ENCODE results near the gene RAPGEF6.
"Not testable (repeated sequence)": the region's sequence is repeated elsewhere in the genome, so short reads cannot be mapped to it uniquely, and the experiment has no call there.

RAPGEF6 gene

GRCh38 chr5:131610198-131611063 lies 24.6 kb downstream of the RAPGEF6 start:
- DNase-seq (ENCODE audit: low read depth in 1 of 2, low spot score in 1 of 2) = no peak

GRCh38 chr5:131609774-131610173 lies 25.3 kb downstream of the RAPGEF6 start:
- no peak for DNase-seq (ENCODE audit: low read depth in 1 of 2, low spot score in 1 of 2)

GRCh38 chr5:131608597-131608996 lies 26.4 kb downstream of the RAPGEF6 start:
- DNase-seq (ENCODE audit: low read depth in 1 of 2, low spot score in 1 of 2) = no peak

- DNase-seq (ENCODE audit: low read depth in 1 of 2, low spot score in 1 of 2) = no peak
Measured at GRCh38 chr5:131607903-131608540, 27.0 kb downstream of the RAPGEF6 start.

- no peak for DNase-seq (ENCODE audit: low read depth in 1 of 2, low spot score in 1 of 2)
Measured at GRCh38 chr5:131607418-131607817, 27.6 kb downstream of the RAPGEF6 start.

- no peak for DNase-seq (ENCODE audit: low read depth in 1 of 2, low spot score in 1 of 2)
Measured at GRCh38 chr5:131605086-131605485, 29.9 kb downstream of the RAPGEF6 start.

GRCh38 chr5:131595088-131596033 lies 39.7 kb downstream of the RAPGEF6 start:
- DNase-seq (ENCODE audit: low read depth in 1 of 2, low spot score in 1 of 2) = peak in 1 of 2 donors; percentile 21

- no peak for DNase-seq (ENCODE audit: low read depth in 1 of 2, low spot score in 1 of 2)
Measured at GRCh38 chr5:131593921-131594320, 41.1 kb downstream of the RAPGEF6 start.

- not testable (repeated sequence) for DNase-seq (ENCODE audit: low read depth in 1 of 2, low spot score in 1 of 2)
Measured at GRCh38 chr5:131593436-131593835, 41.6 kb downstream of the RAPGEF6 start.

GRCh38 chr5:131589510-131590348 lies 45.3 kb downstream of the RAPGEF6 start:
- DNase-seq (ENCODE audit: low read depth in 1 of 2, low spot score in 1 of 2) = peak; percentile 7 to 14

- DNase-seq (ENCODE audit: low read depth in 1 of 2, low spot score in 1 of 2) = no peak
Measured at GRCh38 chr5:131587541-131587940, 47.5 kb downstream of the RAPGEF6 start.

GRCh38 chr5:131581702-131582101 lies 53.3 kb downstream of the RAPGEF6 start:
- DNase-seq (ENCODE audit: low read depth in 1 of 2, low spot score in 1 of 2) = no peak

- DNase-seq (ENCODE audit: low read depth in 1 of 2, low spot score in 1 of 2) = no peak
Measured at GRCh38 chr5:131579917-131580671, 54.9 kb downstream of the RAPGEF6 start.

- DNase-seq (ENCODE audit: low read depth in 1 of 2, low spot score in 1 of 2) = no peak
Measured at GRCh38 chr5:131575660-131576227, 59.3 kb downstream of the RAPGEF6 start.

- no peak for DNase-seq (ENCODE audit: low read depth in 1 of 2, low spot score in 1 of 2)
Measured at GRCh38 chr5:131571669-131572168, 63.3 kb downstream of the RAPGEF6 start.

- no peak for DNase-seq (ENCODE audit: low read depth in 1 of 2, low spot score in 1 of 2)
Measured at GRCh38 chr5:131570757-131571156, 64.3 kb downstream of the RAPGEF6 start.

- DNase-seq (ENCODE audit: low read depth in 1 of 2, low spot score in 1 of 2) = no peak
Measured at GRCh38 chr5:131564229-131564652, 70.8 kb downstream of the RAPGEF6 start.

- DNase-seq (ENCODE audit: low read depth in 1 of 2, low spot score in 1 of 2) = no peak
Measured at GRCh38 chr5:131563434-131564228, 71.4 kb downstream of the RAPGEF6 start.

All from activated CD4-positive, alpha-beta T cell treated with anti-CD3 and anti-CD28 coated beads, Interleukin-2, amount 50 U/mL, for 24 hours (primary cell).